Measurements from ENCODE around the gene L3MBTL4.

The L3MBTL4 gene

DNA sequence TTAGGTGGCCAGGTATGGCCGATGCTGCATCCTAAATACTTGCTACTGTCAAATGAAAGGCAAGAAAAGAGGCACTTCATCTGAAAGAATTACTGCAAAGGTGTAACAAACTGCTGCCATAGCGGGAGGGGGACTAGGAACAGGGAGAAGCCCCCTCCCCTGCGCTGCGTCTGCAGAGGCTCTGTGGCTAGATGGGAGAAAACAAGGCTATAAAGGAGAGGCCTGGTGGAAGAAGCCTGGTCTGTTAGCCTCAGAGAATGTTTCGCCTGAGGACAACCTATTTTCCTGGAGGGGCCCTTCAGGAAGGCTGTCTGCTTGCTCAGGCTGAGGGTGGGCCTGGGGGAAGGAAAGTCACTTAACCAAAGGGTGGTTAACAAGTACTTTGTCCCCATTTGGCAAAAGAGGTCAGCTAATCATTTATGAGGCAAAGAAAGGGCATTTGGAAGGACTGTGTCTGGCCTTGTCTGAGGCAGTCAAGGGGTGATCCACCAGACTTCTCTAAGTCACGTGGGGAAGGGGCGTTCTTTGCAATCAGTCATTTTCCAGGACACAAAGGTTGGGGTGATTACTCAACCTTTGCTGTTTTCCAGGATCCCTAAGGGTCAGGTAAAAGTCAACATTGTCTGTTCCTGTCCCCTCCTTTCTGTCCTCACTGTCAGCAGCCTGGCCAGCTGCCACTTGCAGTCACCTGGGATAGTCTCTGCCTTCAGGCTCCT is 416.4 kb downstream of the L3MBTL4 start:
- TF ChIP-seq, protein P1, sequence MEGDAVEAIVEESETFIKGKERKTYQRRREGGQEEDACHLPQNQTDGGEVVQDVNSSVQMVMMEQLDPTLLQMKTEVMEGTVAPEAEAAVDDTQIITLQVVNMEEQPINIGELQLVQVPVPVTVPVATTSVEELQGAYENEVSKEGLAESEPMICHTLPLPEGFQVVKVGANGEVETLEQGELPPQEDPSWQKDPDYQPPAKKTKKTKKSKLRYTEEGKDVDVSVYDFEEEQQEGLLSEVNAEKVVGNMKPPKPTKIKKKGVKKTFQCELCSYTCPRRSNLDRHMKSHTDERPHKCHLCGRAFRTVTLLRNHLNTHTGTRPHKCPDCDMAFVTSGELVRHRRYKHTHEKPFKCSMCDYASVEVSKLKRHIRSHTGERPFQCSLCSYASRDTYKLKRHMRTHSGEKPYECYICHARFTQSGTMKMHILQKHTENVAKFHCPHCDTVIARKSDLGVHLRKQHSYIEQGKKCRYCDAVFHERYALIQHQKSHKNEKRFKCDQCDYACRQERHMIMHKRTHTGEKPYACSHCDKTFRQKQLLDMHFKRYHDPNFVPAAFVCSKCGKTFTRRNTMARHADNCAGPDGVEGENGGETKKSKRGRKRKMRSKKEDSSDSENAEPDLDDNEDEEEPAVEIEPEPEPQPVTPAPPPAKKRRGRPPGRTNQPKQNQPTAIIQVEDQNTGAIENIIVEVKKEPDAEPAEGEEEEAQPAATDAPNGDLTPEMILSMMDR (conservative IDR thresholded peaks at IDR 0.05; ENCODE audit: control insufficient read depth, insufficient read depth, low read depth, low read length), result no peak
- no peak overlapping the region for H3K4me3 ChIP-seq (ENCODE audit: control insufficient read depth, low read depth, low read length)
- no peak for DNase-seq (ENCODE audit: low read depth)

DNA sequence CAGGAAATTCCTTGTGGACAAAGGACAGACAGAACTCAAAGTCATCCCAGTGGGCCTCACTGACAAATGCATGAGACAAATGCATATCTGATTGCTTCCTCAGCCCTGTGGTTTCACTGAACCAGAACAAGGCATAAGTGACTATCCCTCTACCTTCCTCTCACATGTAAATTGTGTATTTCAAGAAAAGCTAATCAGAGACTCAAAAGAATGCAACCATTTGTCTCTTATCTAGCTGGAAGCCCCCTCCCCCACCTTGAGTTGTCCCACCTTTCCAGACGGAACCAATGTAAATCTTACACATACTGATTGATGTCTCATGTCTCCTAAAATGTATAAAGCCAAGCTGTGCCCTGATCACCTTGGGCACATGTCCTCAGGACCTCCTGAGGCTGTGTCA is 417.4 kb downstream of the L3MBTL4 start:
- TF ChIP-seq, protein P1 (conservative IDR thresholded peaks at IDR 0.05; ENCODE audit: control insufficient read depth, insufficient read depth, low read depth, low read length), result no peak
- H3K4me3 ChIP-seq (ENCODE audit: control insufficient read depth, low read depth, low read length), result no peak overlapping the region
- no peak for DNase-seq (ENCODE audit: low read depth)

DNA sequence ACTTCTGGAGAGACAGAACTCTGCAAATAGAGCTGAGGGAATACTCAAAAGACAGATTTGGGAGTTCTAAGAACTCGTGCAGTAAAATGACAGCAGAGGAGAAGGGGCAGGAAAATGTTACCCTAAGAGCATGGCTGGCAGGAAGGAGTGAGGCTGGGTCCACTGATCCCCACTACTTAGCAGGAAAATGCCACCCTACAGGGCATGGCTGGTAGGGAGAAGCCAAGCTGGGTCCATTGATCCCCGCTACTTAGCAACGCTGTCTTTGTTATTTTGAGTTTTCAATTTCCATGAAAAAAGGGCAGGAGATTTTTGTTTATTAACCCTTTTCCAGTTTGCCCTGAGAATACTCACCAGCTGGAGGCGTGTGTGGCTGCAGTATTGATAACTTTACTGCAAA is 419.1 kb downstream of the L3MBTL4 start:
- DNase-seq (ENCODE audit: low read depth), result no peak
- H3K4me3 ChIP-seq (ENCODE audit: control insufficient read depth, low read depth, low read length), result no peak overlapping the region
- TF ChIP-seq, protein P1 (conservative IDR thresholded peaks at IDR 0.05; ENCODE audit: control insufficient read depth, insufficient read depth, low read depth, low read length), result no peak

DNA sequence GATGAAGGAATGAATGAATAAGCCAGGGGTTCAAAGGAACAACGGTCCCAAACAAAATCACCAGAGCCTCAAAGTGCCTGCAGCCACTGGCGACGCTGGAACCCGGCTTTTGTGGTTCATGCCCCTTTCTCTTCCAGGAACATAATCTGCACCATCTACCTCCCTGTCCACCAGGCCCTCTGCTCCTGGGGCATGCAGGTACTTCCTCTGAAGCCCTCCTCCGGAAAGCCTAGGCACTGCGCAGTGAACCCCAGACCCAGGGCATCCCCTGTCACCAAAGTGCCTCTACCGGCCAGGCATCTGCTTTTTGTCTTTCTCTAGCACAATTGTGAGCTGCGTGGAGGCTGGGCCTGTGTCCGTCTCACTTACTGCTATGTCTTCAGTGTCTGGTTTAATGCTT is 420.8 kb downstream of the L3MBTL4 start:
- TF ChIP-seq, protein P1 (conservative IDR thresholded peaks at IDR 0.05; ENCODE audit: control insufficient read depth, insufficient read depth, low read depth, low read length), result no peak
- DNase-seq (ENCODE audit: low read depth), result no peak
- no peak overlapping the region for H3K4me3 ChIP-seq (ENCODE audit: control insufficient read depth, low read depth, low read length)

DNA sequence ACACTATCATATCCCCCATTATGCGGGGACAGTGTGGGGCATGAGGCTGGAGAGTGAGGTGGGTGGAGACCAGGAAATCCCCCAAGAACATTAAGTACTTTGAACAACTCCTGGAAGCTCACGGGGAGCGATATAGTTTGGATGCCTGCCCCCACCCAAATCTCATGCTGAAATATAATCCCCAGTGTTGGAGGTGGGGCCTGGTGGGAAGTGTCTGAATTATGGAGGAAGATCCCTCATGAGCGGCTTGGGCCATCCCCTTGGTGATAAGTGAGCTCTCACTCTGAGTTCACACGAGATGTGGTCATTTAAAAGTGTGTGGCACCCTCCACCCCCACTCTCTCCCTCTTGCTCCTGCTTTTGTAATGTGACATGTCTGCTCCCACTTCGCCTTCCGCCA is 422.3 kb downstream of the L3MBTL4 start:
- TF ChIP-seq, protein P1 (conservative IDR thresholded peaks at IDR 0.05; ENCODE audit: control insufficient read depth, insufficient read depth, low read depth, low read length), result no peak
- no peak for DNase-seq (ENCODE audit: low read depth)
- no peak overlapping the region for H3K4me3 ChIP-seq (ENCODE audit: control insufficient read depth, low read depth, low read length)

DNA sequence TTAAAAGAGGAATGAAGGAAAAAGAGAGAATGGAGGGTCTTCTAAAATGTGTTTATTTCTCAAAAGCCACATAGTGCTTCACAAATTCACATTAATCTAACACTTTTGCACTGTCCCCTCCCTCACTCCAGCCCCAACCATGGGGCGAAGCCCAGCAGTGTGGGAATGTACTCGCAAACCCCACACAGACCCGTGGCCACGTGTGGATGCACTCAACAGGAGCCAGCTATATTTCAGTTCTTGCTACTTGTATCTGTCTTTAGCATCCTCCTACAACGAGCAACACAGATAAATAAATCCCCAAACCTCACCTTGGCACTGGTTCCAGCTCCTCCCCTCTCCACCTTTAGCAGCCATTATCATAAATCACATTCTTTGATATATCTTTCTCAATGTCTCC is 427.5 kb downstream of the L3MBTL4 start:
- TF ChIP-seq, protein P1 (conservative IDR thresholded peaks at IDR 0.05; ENCODE audit: control insufficient read depth, insufficient read depth, low read depth, low read length), result no peak
- DNase-seq (ENCODE audit: low read depth), result no peak
- no peak overlapping the region for H3K4me3 ChIP-seq (ENCODE audit: control insufficient read depth, low read depth, low read length)

Measured in fibroblast of mammary gland (primary cell).